Endothelial cell of umbilical vein (primary cell): ENCODE data around the gene PEX16. TPM values are rescaled to one million over a fixed set of nuclear protein-coding genes. Genes with fewer than 3 reads are reported as not detected.

Experiments used
- BruUV-seq: library from RNA; stranded (reverse); fragments of 400-500 nt; replicated peaks from 2 replicates; lab custom pipeline; 2021; lab: Mats Ljungman, UMichigan
- CTCF ChIA-PET: fragments of 300-600, 350-600 bp; sonication (Branson Sonifier 250); formaldehyde crosslinking; loops from one replicate; lab custom pipeline; 2021; ENCODE audit warnings: antibody characterized with exemption, inconsistent platforms; lab: Charles Lee
- POLR2A ChIA-PET: fragments of 300-600, 350-600 bp; sonication (Branson Sonifier 250); formaldehyde crosslinking; loops from one replicate; lab custom pipeline; 2021; ENCODE audit warnings: antibody characterized with exemption, inconsistent platforms; lab: Charles Lee
- DNase-seq: peaks from one replicate; pipeline ENCODE4 v3.0.0-alpha.2; 2011; ENCODE audit warnings: low read depth, low spot score
- FAIRE-seq: peaks from 2 replicates; lab custom pipeline; 2011; peaks lifted over from hg19 to GRCh38; lab: Jason Lieb, UNC
- H2AFZ ChIP-seq: 2 replicates; pipeline ENCODE4 v1.6.0; 2012; ENCODE audit warnings: low read depth, low read length, control low read depth, inconsistent platforms
- H3K27ac ChIP-seq: 2 replicates; pipeline ENCODE4 v1.5.1; 2011; ENCODE audit warnings: low read depth, mild to moderate bottlenecking, control low read depth, low read length, moderate library complexity; ENCODE audit not compliant: insufficient read depth
- H3K27me3 ChIP-seq, 2 experiments: 2 replicates each; pipeline versions ENCODE4 v1.6.0 to v1.6.1; 2011; ENCODE audit warnings: low read length in 2 of 2, mixed read lengths in 1 of 2; ENCODE audit not compliant: control insufficient read depth in 2 of 2, insufficient read depth in 2 of 2
- H3K36me3 ChIP-seq, 2 experiments: 2 replicates in 1 of 2; 3 replicates in 1 of 2; pipeline ENCODE4 v1.5.1; 2011; ENCODE audit warnings: low read length in 2 of 2, mild to moderate bottlenecking in 1 of 2, moderate library complexity in 1 of 2; ENCODE audit not compliant: control insufficient read depth in 2 of 2, insufficient read depth in 2 of 2; ENCODE audit errors: extremely low read depth in 1 of 2
- H3K4me1 ChIP-seq: 3 replicates; pipeline ENCODE4 v1.5.1; 2011; ENCODE audit warnings: mild to moderate bottlenecking, low read length; ENCODE audit not compliant: control insufficient read depth, insufficient read depth; ENCODE audit errors: extremely low read depth
- H3K4me2 ChIP-seq: 2 replicates; pipeline ENCODE4 v1.6.1; 2011; ENCODE audit warnings: low read length, control low read depth, mixed read lengths; ENCODE audit not compliant: insufficient read depth
- H3K4me3 ChIP-seq, 3 experiments: fragments of 200-600 bp in 1 of 3; sonication (generic), shearing (Covaris generic) in 1 of 3; replicated peaks in 1 of 3; 2 replicates each; pipeline ENCODE4 v1.5.1; 2011 to 2016; ENCODE audit warnings: control low read depth in 3 of 3, low read length in 3 of 3, mild to moderate bottlenecking in 2 of 3, inconsistent platforms in 1 of 3, low read depth in 1 of 3, moderate library complexity in 1 of 3; ENCODE audit not compliant: insufficient read depth in 1 of 3
- H3K79me2 ChIP-seq: 2 replicates; pipeline ENCODE4 v1.6.0; 2012; ENCODE audit warnings: low read length, inconsistent platforms; ENCODE audit not compliant: control insufficient read depth, insufficient read depth
- H3K9ac ChIP-seq: replicated peaks from 2 replicates; pipeline ENCODE3; 2011; ENCODE audit warnings: low read length, control low read depth; ENCODE audit not compliant: insufficient read depth; ENCODE audit errors: extremely low read depth
- H3K9me1 ChIP-seq: replicated peaks from 3 replicates; pipeline ENCODE4 v1.6.0; 2011; ENCODE audit warnings: mild to moderate bottlenecking, low read length; ENCODE audit not compliant: control insufficient read depth, insufficient read depth; ENCODE audit errors: extremely low read depth
- H3K9me3 ChIP-seq: replicated peaks from 2 replicates; pipeline ENCODE4 v1.5.1; 2012; ENCODE audit warnings: low read length, inconsistent platforms; ENCODE audit not compliant: control insufficient read depth, insufficient read depth
- H4K20me1 ChIP-seq: replicated peaks from 2 replicates; pipeline ENCODE3; 2011; ENCODE audit warnings: mild to moderate bottlenecking, low read length; ENCODE audit not compliant: control insufficient read depth, insufficient read depth; ENCODE audit errors: extremely low read depth
- CTCF ChIP-seq, 2 donors: IDR thresholded peaks; 1 replicate in 1 of 2; 2 replicates in 1 of 2; pipeline ENCODE4 v1.5.1; 2011; ENCODE audit warnings: low read length in 2 of 2, mild to moderate bottlenecking in 2 of 2, moderate library complexity in 2 of 2, control low read depth in 1 of 2, inconsistent platforms in 1 of 2, low read depth in 1 of 2; ENCODE audit not compliant: insufficient read depth in 1 of 2; ENCODE audit errors: extremely low read depth in 1 of 2
- EZH2 ChIP-seq: IDR thresholded peaks from 2 replicates; pipeline ENCODE4 v1.6.1; 2012; ENCODE audit warnings: borderline replicate concordance, low read depth, mild to moderate bottlenecking, moderate library complexity, low read length, inconsistent platforms; ENCODE audit not compliant: severe bottlenecking
- FOS ChIP-seq: IDR thresholded peaks from 2 replicates; pipeline ENCODE4 v1.6.1; 2011; ENCODE audit warnings: mild to moderate bottlenecking, low read length, moderate library complexity, borderline replicate concordance; ENCODE audit not compliant: insufficient read depth
- GATA2 ChIP-seq: IDR thresholded peaks from 2 replicates; pipeline ENCODE4 v1.7.0; 2011; ENCODE audit warnings: low read depth, mild to moderate bottlenecking, moderate library complexity, mixed read lengths, low read length; ENCODE audit not compliant: insufficient read length, insufficient read depth
- JUN ChIP-seq: IDR thresholded peaks from 2 replicates; pipeline ENCODE4 v1.6.1; 2011; ENCODE audit warnings: borderline replicate concordance, low read depth; ENCODE audit not compliant: insufficient read length, insufficient read depth
- MAX ChIP-seq: IDR thresholded peaks from 2 replicates; pipeline ENCODE4 v1.6.1; 2011; ENCODE audit not compliant: insufficient read depth, insufficient read length
- MYC ChIP-seq: IDR thresholded peaks from one replicate; pipeline ENCODE4 v1.6.1; 2011; ENCODE audit warnings: mild to moderate bottlenecking, low read depth, low read length
- POLR2A ChIP-seq: IDR thresholded peaks from 2 replicates; pipeline ENCODE4 v1.6.1; 2012; ENCODE audit warnings: low read depth, mild to moderate bottlenecking, control low read depth, low read length
- POLR2AphosphoS5 ChIP-seq: IDR thresholded peaks from 2 replicates; pipeline ENCODE4 v1.6.1; 2012; ENCODE audit warnings: low read depth, mild to moderate bottlenecking, control low read depth, low read length, moderate library complexity; ENCODE audit not compliant: insufficient read depth
- dilution Hi-C: fragments of 300-500 bp; cut with MboI; formaldehyde crosslinking; loops from one replicate; pipeline ENCODE4 v1.15.0; 2019; ENCODE audit warnings: low sequenced_read_pairs; ENCODE audit not compliant: extremely low pct_ligation_motif_present
- intact Hi-C: fragments of 100-400 bp; cut with micrococcal nuclease; formaldehyde crosslinking; loops from one replicate; pipeline ENCODE4 v1.10.0; 2022
- polyA plus RNA-seq, 4 experiments: library from polyadenylated mRNA; depleted of rRNA in 3 of 4; stranded (reverse) in 3 of 4; unstranded in 1 of 4; fragments of >200 nt; gene quantifications; 2 replicates each; pipeline versions ENCODE4 v1.2.1 to v1.2.3, GENCODE V29; 2011 to 2012; ENCODE audit warnings: missing spikeins in 1 of 4
- total RNA-seq: library from RNA; stranded (reverse); gene quantifications from 2 replicates; pipeline ENCODE4 v1.2.3, GENCODE V29; 2021

Gene PEX16
- total and polyA plus RNA-seq, 2 donors (not counting 3 experiments of a cell fraction or from before 2014, with no cell fraction given): 27.4 to 32.2 TPM

DNA sequence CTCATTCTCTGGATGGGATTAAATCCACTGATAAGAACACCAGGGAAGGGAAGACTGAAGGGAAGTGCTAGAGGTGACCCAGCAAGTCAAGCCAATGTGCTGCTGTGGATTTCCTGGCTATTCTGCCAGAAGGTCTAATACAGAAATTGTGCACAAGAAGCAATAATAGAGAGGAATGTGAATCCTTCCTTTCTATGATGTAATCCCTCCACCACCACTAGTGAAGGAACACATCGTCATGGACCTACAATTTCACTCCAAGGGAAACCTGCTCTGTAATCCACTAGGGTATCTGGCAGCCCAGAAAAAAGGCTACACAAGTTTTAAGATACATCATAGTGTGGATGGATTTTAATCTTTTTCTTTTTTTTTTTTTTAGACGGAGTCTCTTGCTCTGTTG, 22.2 kb upstream of the PEX16 start:
- FAIRE-seq (no peak), DNase-seq (no peak)
- Histone ChIP-seq H3K27me3 (no peaks in the 10 kb centered on the region), H3K9me1 (no peaks in the 10 kb centered on the region), H3K79me2 (no peaks in the 10 kb centered on the region), H3K9ac (no peak overlapping the region), H3K4me2 (no peak overlapping the region), H3K36me3 (peaks cover 0 to 20% of the 10 kb centered on the region in 2 experiments), H3K4me1 (no peaks in the 10 kb centered on the region), H3K27ac (no peak overlapping the region), H4K20me1 (no peaks in the 10 kb centered on the region), H2AFZ (no peak overlapping the region), H3K9me3 (no peaks in the 10 kb centered on the region), H3K4me3 (no peak overlapping the region)
- dilution Hi-C loops: no loop called here
- TF ChIP-seq JUN (no peak), POLR2A (no peak), FOS (no peak), EZH2 (no peak), MAX (no peak), CTCF (IDR thresholded peaks at IDR 0.05; ENCODE audit: extremely low read depth in 1 of 2, insufficient read depth in 1 of 2, low read depth in 1 of 2, low read length in 2 of 2) (no peak), POLR2AphosphoS5 (no peak), MYC (no peak), GATA2 (no peak)
- no TSS peak for BruUV-seq
- ChIA-PET POLR2A (no interaction called here), CTCF (interaction anchor here (0.6 to 0.7 kb wide), 4 partner anchors 9 to 232 kb away, joined by 3 to 4 read pairs (median 4); no protein-coding TSS in a partner anchor)
- intact Hi-C loops: no loop called here
